ENCODE measurements around the gene ITPRID2.
"Not testable (repeated sequence)": the region's sequence is repeated elsewhere in the genome, so short reads cannot be mapped to it uniquely, and the experiment has no call there.

The ITPRID2 gene

DNA sequence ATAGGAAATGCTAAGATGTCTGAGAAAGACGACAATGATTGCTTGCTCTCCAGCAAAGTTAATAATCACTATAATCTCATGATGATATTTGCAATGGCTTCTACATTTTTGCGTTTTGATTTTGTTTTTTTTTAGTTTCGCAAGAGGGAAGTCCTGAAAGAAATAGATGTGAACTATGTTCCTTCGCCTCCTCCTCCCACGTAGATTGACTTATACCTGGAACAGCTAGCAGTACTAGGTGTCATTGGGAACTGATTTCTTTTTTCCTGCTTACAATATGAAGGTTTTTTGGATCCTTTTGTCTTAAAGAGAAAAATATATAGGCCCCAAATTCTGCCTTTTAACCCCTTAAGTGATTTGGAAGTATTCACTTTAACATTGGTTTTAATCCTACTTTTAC is 26.7 kb downstream of the ITPRID2 start:
- no peak for DNase-seq

DNA sequence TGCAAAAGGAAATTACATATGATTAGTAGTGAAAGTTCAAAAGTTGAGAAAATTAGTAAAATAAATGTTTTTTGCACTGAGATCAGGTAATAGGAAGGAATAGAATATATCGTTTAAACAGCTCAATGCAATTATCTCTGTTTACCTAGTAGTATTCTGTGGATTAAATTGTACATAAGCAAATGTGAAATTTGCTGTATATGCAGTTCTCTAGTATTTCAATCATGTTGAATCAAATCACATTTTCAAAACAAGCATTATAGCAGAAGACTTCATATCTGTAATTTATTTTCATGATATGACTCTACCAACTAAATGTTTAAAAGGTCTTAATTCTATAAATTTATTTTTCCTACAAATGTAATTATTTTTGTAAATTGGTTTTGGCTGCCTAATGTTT is 31.6 kb downstream of the ITPRID2 start:
- DNase-seq = no peak

DNA sequence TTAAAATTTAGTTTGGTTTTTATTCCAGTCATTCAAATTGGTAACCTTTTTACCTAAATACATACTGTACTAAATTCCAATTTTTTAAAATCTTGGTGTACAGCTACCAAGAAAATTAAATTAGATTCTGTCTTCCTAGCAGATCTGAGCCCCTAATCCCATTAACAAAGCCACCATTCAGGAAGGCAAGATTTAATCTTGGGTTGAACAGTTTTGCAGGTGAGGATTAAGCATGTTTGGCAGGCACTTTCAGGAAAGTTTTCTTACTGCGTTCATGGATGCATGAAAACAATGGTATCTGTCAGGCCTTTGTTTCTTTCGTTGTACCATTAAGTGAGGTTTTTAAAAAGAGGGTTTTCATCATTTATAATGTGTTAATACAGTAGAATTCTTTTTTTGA is 32.8 kb downstream of the ITPRID2 start:
- no peak for DNase-seq

DNA sequence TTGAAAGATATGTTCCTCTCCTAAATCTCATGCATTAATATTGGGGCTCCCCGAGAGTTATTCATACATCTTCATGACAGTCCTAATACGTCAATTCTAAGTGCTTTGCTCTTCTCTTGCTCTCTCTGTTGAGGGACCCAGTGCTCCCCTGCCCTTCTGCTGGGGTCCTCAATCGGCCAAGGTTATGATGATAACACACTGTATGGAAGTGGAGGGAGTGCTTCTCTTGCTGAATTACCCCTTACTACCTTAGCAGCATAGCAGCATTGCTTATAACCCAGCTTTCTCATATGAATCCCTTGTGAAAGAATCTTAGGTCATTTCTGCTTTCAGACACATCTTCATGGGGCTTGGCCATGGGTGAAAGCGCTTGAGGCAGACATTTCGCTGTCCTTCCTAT is 43.2 kb downstream of the ITPRID2 start:
- no peak for DNase-seq

DNA sequence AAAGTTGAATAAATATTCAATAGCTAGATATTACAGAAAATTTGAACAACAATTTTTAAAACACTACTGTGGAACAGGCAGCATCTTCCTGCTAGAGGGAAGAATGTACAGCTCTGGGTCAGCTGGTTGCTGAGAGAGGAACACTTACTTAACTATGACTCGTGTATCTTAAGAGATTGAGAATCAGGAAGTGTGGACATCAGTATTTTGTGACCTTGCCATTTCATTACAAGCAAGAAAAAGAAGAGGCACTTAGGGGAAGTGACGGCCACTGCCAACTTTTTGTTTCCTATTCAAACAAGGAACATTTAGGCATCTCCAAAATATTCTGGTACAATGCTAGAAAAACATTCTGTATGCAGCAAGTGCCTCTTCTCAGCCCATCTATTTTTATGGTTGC is 45.9 kb downstream of the ITPRID2 start:
- peak; percentile 85 for DNase-seq

DNA sequence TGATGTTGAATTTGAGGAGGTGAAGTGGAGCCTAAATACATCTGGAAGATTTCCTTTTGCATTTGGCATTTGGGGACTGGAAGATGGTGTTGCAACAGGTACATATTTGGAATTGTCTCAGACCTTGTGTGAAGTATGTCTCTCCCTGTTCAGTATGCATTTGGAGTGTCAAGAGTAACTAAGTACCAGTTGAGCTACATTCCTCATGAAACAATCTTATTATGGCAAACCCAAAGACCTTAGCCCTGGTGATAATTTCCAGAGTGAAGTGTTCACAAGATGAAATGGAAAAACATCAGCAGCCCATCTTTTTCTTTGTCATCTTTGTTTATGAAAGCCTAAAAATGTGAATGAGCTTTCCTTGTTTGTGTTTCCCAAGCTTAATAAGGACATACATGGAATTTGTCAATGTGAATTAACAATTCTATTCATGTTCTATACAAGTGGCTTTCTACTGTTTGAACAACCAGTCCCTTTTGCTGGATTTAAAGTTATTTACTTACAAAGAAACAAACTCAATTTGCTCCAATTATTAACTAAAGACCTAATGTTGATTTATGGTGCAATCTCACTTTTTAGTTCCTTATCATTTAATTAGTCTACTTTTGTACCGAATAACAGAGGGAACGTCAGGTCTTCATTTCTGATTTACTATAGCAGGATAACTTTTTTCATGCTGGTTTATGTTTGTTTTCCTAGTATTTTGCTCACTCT is 52.0 kb downstream of the ITPRID2 start:
- DNase-seq = no peak

DNA sequence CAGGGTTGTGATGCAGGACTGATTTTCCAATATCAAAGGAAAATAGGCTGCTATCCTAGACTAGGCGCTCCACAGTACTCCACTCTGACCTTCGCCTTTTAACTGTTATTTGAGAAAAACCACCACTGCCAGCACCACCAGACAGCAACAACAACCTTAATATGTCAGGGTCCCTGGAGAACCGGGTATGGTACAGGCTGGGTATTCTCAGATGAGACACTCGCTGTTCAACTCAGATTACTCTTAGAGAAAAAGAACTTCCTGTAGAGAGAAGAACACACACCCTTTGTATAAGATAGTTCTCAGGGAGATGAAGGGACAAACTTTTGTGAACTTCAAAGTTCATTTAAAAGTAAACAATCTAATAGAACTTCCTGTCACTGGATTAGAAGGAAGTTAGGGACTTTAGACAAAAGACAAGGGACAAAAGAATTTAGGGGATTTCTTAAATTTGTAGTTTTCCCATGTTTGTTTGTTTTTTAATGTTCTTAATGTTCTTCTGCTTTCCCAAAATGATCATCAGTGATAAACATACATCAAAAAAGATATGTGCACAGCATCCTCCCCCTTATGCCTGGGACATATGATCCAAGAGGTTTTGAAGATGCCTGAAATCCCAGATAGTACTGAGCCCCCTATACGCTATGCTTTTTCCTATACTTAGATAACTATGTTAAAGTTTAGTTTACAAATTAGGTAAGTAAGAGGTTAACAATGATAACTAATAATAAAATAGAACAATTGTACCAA is 52.8 kb downstream of the ITPRID2 start:
- DNase-seq = no peak

DNA sequence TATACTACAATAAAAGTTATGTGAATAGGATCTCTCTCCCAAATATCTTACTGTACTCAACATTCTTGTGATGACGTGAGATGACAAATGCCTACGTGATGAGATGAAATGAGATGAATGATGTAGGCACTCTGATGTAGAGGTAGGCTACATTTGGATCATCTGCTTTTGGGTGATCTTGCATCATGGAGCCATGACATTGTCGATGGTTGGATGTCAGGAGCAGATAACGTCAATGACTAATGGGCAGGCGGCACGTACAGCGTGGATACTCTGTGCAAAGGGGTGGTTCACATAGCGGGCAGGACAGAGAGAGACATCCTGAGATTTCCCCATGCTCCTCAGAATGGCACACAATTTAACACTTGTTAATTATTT is 53.4 kb downstream of the ITPRID2 start:
- no peak for DNase-seq

DNA sequence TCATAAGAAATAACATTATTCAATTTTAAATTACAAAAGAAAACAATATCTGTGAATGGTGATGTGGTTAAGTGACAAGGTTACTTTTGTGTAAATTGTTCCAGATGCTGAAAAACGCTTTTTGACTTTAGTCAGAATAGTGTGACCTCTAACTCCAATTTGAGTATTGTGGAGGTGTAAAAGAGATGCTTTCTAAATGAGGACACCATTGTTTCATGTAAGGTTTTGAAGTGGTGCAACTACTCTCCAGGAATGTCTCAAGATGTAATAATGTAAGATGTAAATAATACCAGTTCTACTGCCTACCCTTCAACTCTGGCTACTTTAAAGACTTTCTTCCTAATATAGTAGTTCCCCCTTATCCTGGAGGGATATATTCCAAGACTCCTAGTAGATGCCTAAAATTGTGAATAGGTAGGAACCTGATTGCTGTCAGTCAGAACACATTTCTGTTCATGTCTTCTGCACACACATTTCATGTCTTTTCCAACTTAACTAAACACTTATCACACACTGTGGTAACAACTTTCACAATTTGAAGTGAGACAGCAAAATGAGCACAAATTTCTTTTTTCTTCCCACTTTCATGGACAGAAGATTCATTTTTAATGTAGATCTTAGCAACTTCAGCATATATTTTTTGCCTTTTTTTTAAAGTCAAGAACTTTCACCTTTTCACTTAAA is 55.1 kb downstream of the ITPRID2 start:
- no peak for DNase-seq

DNA sequence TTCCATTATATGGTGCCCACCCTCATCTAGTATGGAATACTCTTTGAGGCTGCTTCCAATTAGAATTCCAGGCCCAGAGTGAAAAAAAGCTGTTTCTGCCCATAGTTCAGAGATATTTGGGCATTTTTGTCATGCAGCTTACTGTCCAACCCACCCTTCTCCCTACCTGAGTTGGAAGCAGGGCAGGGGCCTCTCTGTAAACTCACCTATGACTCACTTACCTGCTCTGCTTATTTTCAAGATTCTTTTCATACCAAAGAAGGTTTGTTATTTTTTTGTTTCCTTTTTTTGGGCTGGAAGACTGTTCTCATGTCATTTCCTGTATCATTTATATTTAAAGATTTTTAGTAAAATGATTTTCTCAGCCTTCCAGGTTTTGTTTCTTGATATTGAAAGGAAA is 55.7 kb downstream of the ITPRID2 start:
- DNase-seq = no peak

DNA sequence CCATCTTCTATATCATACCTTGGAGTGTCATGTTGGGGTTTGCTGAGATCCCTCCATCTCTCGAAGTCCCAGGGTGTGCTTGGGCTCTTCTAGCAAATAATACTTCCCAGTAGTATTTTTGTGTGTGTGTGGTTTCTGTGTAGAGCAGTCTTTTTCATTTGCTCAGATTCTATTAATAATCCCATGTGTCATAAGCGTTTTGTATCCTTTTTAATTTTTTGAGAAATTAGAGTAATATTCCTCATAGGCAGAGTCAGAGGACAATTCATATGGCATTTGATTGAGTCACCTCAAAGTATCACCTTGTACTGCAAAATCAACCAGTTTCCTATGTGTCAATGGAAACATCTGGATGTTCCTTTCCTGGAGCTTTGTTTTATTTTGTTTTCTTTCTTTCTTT is 56.7 kb downstream of the ITPRID2 start:
- no peak for DNase-seq

DNA sequence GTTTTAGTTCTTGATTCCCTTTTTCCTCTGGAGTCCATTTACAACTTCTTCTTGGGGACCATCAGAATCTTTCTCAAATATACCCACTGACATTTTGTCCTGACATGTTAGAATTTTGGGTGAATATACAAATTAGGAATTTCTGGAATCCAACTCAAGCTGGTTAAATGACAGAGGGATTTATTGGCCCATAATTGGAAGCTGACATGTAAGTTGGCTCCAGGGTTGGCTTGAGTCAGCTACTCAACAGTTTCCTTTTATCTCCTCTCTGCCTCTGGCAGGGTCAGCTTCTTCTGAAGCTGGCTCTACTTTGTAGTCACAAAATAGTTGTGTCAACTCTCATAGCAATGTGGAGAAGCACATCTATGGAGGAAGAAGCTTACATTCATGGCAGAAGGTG is 57.5 kb downstream of the ITPRID2 start:
- DNase-seq = no peak

DNA sequence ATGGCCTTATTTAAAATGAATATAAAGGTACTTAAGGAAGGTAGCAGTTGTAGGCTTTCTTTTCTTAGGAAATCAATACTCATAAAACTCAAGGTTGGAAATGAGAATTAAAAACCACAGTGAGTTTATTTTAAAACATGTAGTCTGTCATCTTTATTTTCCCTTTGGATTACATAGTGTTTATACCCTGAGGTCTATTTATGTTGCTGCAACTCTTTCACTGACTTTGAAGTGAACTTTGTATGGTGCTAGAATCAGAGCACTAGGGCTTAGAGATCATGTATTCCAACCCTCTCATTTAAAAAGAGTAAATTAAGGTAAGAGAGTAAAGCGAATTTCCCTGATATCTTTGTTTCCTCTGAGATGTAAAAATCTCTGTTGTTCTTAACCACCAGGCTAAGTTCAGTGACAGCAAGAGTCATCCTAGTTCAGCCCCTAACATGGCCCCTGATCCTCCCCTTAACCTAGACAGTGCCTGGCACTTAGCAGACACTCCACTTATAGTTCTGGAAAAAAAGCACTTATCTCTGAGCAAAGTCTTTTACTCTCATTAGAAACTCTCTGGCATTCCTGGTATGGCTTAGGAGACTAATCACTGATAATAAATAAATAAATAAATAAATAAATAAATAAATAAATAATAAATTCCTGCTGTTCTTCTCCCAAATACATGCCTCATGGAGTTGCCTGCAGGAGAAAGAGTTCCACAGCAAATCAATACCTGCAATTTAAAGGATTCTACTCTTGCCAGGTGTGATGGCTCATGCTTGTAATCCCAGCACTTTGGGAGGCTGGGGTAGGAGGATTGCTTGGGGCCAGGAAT is 61.1 kb downstream of the ITPRID2 start:
- no peak for DNase-seq

DNA sequence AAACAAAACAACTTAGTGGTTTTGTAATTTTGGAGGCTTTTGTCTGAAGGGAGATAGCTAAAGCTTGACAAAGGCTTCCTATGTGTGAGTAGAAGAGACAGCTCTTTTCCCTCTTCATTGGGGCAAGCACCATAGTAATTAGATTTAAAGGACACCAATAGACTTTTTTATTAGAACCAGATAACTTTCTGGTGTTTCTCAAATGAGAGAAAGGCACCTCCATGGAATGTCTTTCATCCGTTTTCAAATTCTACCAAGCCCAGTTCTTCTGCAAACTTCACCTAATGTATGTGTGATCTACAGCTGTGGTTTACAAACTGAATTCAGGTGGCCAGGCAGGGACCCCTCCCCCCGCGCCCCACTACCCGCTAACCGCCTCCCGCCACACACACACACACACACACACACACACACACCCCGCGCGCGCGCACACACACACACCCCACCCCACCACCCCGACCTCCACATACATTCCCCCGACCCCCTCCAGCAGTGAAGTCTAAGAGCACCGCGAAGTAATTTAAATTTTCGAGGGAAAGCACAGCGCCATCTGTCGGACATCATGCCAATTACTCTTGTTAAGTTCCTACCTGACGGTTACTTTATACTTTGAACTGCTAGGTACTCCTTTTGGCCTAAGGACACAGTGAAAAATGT is 62.5 kb downstream of the ITPRID2 start:
- DNase-seq = no peak

DNA sequence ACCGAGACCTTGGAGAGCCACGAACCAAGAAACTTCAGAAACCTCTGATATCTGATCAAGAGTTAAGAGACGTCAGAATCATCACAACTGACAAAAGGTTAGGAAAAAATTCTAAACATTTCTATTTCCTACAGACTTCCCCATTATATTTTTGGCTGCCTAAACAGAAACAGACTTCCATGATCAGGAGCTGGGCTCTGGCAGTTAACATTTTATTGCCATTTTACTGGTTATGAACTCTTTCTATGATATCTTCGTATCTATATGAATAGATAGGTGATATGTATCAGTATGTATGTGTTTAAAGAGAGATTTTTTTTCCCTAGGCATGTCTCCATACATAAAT is 63.0 kb downstream of the ITPRID2 start:
- DNase-seq = no peak

DNA sequence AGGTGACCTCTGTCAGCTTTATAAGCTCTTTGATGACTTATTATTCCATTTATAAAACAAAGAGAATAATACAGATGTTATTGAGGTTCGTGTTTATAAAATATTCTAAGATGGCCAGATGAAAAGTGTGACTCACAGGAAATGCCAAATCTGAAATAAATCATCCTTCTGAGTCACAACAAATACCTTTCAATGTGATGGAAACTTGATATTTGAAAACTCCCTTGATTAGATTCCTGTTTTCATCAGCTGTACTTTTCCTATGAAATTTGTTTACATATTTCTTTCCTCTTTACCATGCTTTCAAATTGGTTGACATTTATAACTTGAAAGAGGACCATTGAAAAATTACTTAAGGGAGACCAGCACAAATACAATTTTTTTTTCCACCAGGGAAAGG is 63.5 kb downstream of the ITPRID2 start:
- DNase-seq = no peak

DNA sequence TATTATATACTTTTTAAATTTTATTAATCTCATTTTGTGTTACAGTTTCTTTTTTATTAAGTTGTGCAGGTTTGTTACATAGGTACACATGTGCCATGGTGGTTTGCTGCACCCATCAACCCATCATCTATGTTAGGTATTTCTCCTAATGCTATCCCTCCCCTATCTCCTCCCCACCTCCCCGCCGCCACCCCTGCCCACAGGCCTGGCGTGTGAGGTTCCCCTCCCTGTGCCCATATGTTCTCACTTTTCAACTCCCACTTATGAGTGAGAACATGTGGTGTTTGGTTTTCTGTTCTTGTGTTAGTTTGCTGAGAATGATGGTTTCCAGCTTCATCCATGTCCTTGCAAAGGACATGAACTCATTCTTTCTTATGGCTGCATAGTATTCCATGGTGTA is 64.3 kb downstream of the ITPRID2 start:
- DNase-seq = not testable (repeated sequence)

DNA sequence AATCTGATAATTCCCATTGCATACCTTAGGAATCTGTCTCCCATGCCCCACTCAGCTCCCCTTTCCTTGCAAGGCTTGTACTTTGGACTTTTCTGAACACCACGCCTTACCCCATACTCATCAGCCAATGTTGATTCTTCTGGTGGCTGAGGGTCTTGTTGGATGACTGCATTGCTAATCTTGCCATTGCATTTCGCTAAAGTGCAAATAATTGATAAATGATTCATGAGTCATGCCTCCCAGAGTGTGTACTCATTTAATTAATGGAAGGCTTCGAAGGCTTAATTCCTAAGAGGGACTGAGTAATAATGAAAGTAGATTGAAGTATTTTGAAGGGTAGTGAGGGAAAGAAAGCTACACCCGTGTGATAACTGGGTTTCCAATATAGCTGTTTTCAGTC is 66.1 kb downstream of the ITPRID2 start:
- DNase-seq = no peak

DNA sequence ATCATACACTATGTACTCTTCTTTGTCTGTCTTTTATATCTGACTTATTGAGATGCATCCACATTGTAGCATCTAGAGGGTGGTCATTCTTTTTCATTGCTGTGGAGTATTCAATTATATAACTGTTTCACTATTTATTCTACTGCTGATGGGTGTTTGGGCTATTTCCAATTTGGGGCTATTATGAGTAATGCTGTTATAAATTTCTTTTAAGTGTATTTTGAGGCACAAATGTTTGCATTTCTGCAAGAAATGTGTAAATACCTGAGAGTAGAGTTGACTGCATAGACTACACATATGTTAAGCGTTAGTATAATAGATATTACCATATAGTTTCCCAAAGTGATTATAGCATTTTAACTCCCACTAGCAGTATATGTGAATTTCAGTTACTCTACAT is 67.2 kb downstream of the ITPRID2 start:
- no peak for DNase-seq

DNA sequence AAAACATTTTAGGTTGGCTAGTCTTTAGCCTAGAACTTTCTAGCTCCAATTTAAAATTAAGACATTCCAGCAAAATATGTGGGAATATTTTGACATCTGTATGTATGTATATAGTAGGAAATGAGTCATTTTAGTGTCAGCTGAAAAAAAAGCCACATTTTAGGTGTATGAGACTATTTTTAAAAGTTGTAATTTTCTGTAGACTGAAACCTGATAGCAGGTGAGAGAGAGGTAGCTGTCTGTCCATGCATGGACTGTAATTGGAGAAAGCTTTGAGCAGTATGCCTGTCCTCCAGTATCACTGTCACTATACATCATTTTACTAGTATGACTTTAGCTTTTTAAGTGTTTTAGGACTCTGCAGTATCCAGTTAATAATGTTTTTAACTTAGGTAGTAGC is 68.0 kb downstream of the ITPRID2 start:
- DNase-seq = no peak

DNA sequence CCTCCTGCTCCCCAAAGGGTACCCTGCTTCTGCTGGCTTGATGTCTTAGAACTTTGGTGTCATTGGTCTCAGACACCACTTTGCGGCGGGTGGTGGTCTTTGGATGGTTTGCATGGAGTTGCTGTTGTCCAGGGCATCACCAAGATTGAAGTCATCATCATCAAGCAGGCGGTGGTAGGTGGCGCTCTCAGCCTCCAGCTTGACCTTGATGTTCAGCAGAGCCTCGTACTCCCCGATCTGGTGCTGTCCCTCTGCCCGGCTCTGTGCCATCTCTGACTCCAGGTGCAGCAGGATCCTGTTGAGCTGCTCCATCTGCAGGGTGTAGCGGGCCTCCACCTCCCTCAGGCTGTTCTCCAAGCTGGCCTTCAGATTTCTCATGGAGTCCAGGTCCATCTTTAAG is 69.6 kb downstream of the ITPRID2 start:
- DNase-seq = not testable (repeated sequence)

DNA sequence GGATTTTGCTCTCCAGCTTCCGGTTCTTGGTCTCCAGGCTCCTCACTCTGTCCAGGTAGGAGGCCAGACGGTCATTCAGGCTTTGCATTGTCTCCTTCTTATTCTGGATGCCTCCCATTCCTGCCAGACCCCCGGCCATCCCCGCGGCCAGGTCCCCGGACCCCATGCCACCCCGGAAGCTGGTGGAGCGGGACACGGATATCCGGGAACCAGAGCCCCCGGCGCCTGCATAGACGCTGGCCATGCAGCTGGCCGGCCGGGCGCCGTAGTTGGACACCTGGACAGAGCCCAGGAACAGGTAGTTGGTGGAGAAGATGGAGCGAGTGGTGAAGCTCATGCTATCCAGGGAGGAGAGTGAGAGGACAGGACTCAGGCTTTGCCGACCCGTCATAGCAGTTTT is 70.6 kb downstream of the ITPRID2 start:
- no peak for DNase-seq

All from GF-D8 (cell line).